ENCODE measurements around the gene CCDC73.

Gene CCDC73

DNA sequence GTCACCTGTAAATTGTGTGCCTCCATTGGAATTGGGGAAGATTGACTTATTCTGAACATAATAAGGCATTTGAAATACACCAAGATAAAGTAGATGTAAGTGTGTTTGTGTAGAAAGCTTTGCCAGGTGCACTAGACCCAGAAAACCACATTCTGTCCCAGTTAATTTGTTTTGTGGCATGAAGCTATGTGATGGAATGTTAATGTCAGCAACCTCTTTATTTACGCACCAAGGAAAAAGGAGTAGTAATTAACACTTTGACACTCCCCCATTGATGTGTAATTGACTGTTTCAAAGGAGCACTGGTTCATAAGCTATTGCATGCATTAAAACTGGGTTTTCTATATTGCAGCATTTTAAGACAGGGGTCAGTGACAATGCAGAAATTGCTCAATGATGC lies 196.5 kb downstream of the CCDC73 start:
- no peak for DNase-seq (ENCODE audit: low read depth in 1 of 2, low spot score in 1 of 2)

DNA sequence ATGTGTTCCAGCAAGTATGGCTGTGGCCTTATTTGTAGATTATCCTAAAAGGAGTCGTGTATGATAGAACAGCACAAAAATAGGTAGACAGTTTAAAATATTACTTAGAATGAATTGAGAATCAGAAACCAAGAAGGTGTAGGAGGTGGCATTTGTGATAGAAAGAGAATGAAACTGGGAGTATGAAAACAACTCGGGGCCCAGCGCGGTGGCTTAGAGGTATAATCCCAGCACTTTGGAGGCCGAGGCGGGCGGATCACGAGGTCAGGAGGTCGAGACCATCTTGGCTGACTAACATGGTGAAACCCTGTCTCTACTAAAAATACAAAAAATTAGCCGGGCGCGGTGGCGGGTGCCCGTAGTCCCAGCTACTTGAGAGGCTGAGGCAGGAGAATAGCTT lies 198.3 kb downstream of the CCDC73 start:
- DNase-seq (ENCODE audit: low read depth in 1 of 2, low spot score in 1 of 2), result peak in 1 of 2 donors; percentile 8

DNA sequence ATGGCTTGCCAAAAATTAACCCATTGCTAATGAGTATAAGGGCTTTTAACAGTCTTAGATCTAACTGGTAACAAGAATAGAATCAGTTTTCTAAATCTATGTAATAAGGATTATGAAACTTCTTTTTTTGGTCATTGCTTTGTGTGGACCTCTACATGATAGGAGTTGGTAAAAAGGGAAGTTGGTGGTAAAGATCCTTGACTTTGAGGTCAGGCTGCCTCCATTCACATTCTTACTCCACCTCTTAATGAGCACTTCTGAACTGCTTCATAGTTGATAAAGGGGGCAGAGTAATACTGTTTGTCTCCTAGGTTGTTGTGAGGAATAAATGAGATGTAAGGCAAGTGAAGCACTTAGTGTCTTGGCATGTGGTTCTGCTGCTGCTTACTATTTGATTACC lies 200.2 kb downstream of the CCDC73 start:
- DNase-seq (ENCODE audit: low read depth in 1 of 2, low spot score in 1 of 2), result no peak

DNA sequence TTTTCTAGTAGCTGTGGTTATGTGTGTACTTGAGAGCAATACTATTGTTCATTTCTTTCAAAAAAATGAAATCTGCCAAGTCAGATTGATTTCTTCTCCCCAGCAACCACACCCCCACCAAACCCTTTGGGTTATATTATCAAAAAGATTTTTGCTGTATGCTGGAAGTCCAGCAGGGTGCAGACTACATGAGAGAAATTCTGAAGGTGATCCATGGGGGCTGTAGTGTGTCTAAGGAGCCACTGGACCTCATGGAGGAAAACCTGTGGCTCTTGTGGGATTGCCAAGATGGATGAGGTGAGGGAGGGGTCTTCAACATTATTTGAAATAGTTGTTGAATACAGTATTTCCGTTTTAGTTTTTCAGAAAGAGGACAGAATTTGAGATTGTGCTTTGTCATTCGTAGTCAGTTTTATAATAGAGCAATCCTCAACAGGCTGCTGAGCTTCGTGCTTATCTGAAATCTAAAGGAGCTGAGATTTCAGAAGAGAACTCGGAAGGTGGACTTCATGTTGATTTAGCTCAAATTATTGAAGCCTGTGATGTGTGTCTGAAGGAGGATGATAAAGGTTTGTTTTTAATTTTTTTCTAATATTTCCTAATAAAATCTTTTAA lies 207.8 kb downstream of the CCDC73 start:
- DNase-seq (ENCODE audit: low read depth in 1 of 2, low spot score in 1 of 2), result no peak

DNA sequence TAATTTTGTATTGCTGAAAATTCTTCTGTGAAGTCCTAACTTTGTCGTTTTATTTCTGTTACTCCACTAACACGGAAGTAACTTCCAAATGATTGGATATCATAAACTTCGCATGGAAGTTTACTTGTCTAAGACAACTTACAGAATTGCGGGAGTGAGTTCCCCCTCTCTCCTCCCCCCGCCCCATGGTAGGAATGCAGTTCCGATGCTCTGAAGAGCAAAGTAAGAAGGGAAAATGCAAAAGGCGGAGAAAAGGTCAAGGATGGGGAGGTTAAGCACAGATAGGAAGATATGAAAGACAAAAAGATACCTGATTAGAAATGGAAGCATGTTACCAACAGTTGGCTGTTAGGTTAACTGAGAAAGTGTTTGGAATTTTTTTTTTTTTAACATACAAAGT lies 209.5 kb downstream of the CCDC73 start:
- DNase-seq (ENCODE audit: low read depth in 1 of 2, low spot score in 1 of 2), result no peak

DNA sequence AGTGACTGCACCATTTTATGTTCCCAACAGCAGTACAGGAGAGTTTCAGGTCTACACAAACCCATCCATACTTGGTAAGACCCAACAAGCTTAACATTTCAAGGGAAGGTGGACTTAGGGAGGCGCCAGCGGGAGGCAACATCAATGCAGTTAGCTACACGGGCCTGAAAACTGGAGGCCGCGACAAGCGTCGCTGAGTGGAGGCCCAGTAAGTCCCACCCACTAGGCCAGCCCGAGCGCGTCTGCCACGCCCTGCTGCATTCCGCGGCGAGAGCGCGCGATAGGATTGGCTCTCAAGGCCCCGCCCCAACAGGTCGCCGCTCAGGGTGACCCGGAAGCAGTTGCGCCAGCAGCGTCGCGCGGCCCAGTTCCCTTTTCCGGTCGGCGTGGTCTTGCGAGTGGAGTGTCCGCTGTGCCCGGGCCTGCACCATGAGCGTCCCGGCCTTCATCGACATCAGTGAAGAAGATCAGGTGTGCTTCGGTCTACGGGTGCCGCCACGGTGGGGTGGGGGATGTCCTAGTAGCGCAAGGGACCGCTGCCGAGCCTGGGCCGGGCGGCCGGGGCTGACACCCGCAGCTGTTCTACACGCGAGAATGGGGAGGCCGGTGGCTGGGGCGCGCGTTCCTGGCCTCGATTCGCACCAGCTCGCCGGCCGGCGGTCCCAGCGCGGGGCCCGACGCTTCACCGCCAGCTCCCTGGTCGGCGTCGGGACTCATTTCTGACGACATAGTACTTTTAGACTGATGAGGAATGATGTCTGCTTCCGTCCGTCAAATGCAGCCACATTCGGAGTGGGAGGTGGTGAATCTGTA lies 210.8 kb downstream of the CCDC73 start, which contains the start of gene EIF3M:
Gene EIF3M, plus strand, starts transcription at position 373 of the 813 bp plus-strand sequence. Its CDS starts 57 bp downstream, at position 430.
- DNase-seq (ENCODE audit: low read depth in 1 of 2, low spot score in 1 of 2), result peak; percentile 89 to 93

DNA sequence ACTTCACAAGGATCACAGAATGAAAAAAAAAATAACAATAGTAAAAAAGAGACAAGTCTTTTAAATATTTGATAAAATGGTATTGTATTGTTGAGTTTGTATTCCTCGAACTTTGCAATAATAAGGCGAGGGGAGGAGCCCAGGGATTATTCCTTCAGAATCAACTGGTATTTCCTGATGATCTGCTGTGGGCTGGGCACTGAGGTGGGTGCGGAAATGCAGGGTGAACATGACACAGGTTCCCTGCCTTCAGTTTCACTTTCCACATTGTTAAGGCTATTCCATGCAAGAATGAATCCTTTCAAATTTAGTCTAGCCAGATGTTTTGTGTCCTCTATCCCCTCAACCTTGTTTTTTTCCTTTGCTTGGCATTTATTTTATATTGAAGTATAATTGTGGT lies 212.9 kb downstream of the CCDC73 start:
- DNase-seq (ENCODE audit: low read depth in 1 of 2, low spot score in 1 of 2), result no peak

DNA sequence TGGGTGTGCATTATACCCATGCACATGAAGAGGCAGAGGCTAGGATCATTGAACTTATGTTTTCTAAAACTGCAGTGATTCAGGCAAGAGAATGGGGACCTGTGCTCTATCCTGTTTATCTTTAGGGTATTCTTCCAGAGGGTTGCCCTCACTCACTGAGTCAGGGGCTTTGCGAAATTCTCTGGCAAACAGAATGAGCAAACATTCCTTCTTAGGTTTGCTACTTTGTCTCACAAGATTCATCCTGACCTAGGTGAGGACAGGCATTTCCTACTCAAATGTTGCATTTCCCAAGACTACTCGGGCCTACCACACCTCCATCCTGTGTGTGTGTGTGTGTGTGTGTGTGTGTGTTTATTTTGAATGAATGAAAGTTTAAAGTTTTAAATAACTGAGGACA lies 213.5 kb downstream of the CCDC73 start:
- no peak for DNase-seq (ENCODE audit: low read depth in 1 of 2, low spot score in 1 of 2)

DNA sequence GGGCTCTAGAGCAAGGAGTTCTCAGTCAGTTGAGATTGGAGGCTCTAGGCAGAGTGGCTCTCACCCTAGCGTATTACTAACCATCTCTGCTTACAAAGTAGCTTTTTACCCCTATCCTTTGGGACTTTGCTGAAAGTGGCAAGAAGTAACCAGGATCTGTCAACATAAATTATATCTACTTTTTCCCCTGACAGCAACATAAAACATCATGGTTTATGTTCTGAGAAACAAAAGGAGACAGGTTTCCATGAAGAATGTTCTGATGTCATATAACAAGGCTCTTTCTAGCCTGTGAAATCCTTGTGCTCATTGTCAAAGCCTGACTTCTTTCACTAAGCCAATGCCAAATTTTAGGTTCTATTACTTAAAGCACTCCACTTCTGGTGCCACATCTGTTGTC lies 218.0 kb downstream of the CCDC73 start:
- no peak for DNase-seq (ENCODE audit: low read depth in 1 of 2, low spot score in 1 of 2)

DNA sequence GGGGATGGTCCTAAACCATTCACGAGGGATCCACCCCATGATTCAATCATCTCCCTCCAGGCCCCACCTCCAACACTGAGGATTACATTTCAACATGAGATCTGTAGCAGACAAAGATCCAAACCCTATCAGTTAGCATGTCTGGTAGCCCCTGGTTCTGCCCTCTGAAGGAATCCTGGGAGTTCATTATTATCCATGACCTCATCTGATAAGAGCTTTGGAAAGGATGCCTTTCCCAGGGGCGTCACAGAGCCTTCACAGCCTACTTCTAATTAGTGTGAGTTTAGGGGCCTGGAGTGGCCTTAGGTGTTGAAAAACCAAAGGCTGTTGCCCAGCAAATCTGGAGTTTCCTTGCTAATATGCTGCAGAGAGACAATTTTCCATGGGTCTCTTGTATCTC lies 219.4 kb downstream of the CCDC73 start:
- no peak for DNase-seq (ENCODE audit: low read depth in 1 of 2, low spot score in 1 of 2)

DNA sequence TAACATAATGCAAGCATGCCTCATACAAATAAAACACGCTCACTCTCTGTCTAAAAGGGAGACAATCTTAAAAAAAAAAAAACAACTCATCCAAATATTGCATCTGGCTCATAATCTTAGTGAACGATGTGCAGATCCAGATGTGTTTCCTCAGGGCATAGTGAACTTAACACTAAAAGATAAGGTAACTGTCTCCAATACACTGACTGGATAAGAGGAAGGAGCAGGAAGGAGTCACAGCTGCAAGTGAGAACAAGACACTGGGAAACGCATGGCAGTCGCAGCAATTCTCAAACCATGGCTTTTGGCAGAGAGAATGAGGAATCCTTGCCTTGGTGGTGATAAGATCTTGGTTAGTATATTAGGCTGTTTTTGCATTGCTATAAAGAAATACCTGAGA lies 220.0 kb downstream of the CCDC73 start:
- no peak for DNase-seq (ENCODE audit: low read depth in 1 of 2, low spot score in 1 of 2)

DNA sequence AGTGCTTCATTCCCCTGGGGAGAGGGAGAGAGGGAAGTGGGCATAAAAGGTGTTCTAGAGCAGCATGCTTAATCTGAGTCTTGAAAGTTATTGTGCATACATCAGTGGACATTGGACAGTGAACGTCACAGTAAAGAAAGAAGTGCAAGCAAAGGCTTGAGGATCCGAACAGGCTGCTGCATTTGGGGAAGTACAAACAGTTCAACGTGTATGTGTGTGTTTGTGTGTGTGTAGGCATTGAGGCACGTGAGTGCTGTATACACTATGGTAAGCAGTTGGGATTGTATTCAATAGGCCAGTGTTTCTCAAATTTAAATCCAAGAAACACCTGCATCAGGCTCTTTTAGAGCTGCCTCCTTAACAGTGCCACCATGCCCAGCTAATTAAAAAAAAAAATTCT lies 221.2 kb downstream of the CCDC73 start:
- no peak for DNase-seq (ENCODE audit: low read depth in 1 of 2, low spot score in 1 of 2)

DNA sequence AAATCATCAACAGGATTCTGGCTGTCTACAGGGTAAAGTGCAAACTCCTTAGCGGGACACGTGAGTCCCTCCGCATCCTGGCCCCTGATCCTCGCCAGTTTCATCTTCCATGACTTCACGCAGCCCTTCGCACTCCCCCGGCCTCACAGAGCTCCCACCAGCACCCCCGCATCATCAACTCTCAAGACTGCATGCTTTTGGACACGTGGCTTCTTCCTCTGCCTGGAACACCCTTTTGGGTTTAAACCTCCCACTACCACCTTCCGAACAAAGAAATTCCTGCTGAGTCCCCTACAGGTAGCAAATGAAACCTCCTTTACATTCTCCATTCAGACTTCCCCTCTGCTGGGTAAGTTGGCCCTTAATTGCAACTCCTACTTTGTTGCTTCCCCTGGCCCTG lies 223.4 kb downstream of the CCDC73 start:
- no peak for DNase-seq (ENCODE audit: low read depth in 1 of 2, low spot score in 1 of 2)

DNA sequence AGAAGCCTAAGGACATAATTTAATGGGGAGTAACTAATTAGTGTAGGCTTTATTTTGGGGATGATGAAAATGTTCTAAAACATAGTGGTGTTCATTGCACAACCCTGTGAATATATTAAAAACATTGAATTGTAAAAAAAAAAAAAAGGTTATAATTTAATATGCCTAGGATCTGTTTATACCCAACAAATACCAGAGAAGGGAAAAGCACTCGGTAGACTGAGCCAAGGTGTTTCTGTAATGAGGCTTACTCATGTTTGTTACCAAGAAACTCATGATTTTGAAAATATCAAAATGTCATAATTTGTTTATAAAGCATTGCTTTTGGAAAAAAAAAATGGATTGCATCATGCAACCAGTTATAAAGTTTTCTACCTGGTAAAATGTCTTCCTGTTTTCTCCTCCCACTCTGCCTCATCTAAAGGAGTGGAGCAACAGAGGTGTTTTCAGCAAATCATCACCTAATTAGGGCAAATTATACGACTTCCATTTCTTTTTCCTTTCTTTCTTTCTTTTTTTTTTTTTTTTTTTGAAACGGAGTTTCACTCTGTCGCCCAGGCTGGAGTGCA lies 225.1 kb downstream of the CCDC73 start:
- no peak for DNase-seq (ENCODE audit: low read depth in 1 of 2, low spot score in 1 of 2)

DNA sequence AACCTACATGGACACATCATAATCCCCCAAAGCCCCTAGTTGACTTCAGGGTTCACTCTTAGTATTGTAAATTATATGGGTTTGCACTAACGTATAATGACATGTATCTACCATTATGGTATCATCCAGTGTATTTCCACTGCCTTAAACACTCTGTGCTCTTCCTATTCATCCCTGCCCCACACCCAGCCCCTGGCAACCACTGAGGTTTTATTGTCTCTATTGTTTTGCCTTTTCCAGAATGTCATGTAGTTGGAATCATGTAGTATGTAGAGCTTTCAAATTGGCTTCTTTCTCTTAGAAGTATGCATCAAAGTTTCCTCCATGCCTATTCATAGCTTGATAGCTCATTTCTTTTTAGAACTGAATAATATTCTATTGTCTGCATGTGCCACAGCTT lies 227.3 kb downstream of the CCDC73 start:
- no peak for DNase-seq (ENCODE audit: low read depth in 1 of 2, low spot score in 1 of 2)

DNA sequence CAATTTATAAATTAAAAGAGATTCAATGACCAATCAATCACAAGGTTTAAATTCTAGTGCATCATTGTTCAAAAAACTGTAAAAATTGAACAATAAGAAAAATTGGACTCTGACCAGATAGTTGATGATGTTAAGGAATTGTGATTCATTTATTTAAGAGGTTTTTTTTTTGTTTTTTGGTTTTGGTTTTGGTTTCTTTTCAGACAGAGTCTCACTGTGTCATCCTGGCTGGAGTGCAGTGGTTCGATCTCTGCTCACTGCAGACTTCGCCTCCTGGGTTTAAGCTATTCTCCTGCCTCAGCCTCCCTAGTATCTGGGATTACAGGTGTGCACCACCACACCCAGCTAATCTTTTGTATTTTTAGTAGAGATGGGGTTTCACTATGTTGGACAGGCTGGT lies 227.9 kb downstream of the CCDC73 start:
- no peak for DNase-seq (ENCODE audit: low read depth in 1 of 2, low spot score in 1 of 2)

DNA sequence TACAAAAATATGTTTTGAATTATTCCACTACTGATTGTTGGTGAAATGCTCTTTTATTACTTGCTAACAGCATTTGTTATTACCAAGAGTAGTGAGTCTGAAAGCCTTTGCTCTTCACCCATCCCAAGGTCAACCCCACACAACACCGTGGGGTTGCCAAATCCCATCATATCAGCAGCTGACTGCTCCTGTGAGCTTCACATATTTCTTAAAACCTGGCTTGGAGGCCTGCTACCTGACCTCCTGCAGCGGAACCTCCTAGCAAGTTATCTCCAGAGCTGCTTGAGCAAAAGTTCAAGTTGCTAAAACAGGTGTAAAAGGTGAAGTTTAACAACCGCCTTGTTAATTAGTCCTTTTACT lies 230.9 kb downstream of the CCDC73 start:
- DNase-seq (ENCODE audit: low read depth in 1 of 2, low spot score in 1 of 2), result no peak

DNA sequence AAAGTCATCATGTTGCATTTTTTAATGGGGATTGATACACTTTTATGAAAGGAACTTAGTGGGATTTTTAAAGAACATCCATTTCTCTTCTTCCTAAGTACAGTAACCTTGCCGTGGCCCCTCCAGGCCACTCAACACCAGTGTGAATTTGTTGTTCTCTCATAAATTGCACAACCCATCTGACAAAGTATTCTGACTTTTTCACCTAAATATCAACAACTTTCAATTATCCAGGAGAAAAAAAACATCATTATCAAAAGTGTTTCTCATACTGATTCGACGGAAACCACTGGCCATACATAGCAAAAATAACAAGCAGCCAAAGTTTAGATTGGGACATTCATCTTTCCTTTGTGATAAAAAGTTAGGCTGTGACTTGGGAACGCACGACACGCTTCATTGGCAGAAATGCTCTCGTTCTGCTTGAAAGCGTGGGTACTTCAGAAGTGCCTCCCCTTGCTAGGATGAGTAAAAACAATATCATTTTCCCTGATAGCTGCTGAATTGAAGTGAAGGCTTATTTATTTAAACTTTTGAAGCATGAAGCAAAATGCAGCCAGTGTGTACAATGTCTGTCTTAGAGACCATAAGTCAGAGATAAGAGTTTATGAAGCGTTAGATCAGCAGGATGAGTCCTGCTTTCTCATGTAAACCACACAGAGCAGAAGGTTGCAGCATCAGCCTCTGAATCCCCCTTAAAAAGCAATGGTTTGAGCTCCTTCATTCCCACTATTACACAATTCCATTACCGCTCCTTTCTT lies 231.4 kb downstream of the CCDC73 start:
- no peak for DNase-seq (ENCODE audit: low read depth in 1 of 2, low spot score in 1 of 2)

DNA sequence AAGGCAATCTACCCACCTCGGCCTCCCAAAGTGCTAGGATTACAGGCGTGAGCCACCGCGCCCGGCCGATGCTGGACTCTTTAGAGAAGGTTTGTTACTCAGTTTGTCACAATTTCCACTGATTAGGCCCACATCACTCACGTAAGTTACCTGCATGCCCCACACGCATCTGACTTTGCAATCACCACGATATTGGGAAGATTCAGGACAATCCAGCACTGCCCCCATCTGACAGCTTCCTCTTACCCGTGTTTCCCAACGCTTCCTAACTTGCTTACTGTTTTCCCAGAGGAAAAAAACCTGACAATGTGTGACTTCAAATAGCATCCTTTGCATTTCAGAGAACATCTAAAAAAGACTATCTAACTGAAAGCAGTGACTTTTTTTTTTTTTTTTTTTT lies 232.6 kb downstream of the CCDC73 start:
- DNase-seq (ENCODE audit: low read depth in 1 of 2, low spot score in 1 of 2), result no peak

DNA sequence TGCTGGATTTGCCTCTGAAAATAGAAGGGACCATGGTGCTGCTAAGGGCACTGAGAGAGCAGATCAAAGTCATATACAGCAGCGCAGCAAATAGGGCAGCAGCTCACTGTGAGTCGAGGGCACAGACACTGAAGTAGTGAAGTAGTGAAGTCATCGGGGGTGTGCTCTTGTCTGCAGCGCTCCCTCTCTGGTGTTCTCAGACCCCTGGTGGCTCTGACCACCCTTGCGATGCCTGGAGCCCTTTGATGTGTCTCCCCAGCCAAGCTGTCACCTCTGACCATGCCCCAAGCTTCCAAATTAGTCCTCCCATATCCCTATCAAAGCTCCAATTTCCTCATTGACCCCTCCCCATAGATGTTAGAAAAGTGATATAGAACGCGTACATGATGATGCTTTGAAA lies 238.6 kb downstream of the CCDC73 start:
- no peak for DNase-seq (ENCODE audit: low read depth in 1 of 2, low spot score in 1 of 2)

DNA sequence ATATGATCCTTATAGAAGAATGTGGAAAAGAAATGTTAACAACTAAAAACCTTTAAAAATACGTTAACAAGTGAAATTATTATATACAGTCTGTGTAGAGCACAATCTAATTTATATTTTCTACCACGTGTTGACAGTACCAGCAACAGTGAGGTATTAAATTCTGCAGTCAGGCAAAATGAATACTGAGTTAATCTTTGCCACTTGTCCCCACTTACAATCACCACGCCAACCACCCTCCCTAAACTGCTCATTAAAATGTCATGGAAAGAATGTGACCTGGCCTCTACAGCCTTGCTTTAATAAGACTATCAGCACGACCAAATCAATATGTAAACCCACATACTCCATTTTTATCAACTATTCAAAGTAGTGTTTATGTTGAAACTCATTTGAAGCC lies 239.4 kb downstream of the CCDC73 start:
- DNase-seq (ENCODE audit: low read depth in 1 of 2, low spot score in 1 of 2), result no peak

Data from stimulated activated CD4-positive, alpha-beta T cell treated with anti-CD3 and anti-CD28 coated beads, Interleukin-15, amount 100 ng/mL, for 1 hour (primary cell).